NCI-H146 treated with DMSO at 0.1 percent for 48 hours (cell line): ENCODE data around the gene CD19.
"Not testable (repeated sequence)": the region's sequence is repeated elsewhere in the genome, so short reads cannot be mapped to it uniquely, and the experiment has no call there.

Experiments
- DNase-seq: peaks from one replicate; lab custom pipeline; 2025; ENCODE audit not compliant: unreplicated experiment; lab: John Stamatoyannopoulos, UW

Gene CD19

GRCh38 chr16:28905800-28906372 is 25.9 kb upstream of the CD19 start:
- DNase-seq = no peak

GRCh38 chr16:28910086-28911031 is 21.4 kb upstream of the CD19 start:
- no peak for DNase-seq

GRCh38 chr16:28912558-28912957 is 19.2 kb upstream of the CD19 start:
- no peak for DNase-seq

GRCh38 chr16:28913946-28914724 is 17.6 kb upstream of the CD19 start:
- DNase-seq = no peak

GRCh38 chr16:28915181-28915580 is 16.6 kb upstream of the CD19 start:
- DNase-seq = no peak

GRCh38 chr16:28917095-28917494 is 14.7 kb upstream of the CD19 start:
- no peak for DNase-seq

- DNase-seq = no peak
These were observed 13.1 kb upstream of the CD19 start for GRCh38 chr16:28918698-28919097.

- DNase-seq = no peak
These were observed 8.6 kb upstream of the CD19 start for GRCh38 chr16:28923231-28923587.

- no peak for DNase-seq
These were observed 7.9 kb upstream of the CD19 start for GRCh38 chr16:28923652-28924398.

GRCh38 chr16:28924399-28924761 is 7.4 kb upstream of the CD19 start:
- no peak for DNase-seq

- DNase-seq = peak; percentile 99
These were observed 6.9 kb upstream of the CD19 start, which contains the start of gene RABEP2 for GRCh38 chr16:28924762-28925385. TSS of gene RABEP2 (minus strand) at chr16:28925238. CDS start at chr16:28925163, 75 bp downstream.

GRCh38 chr16:28925386-28926228 is 6.2 kb upstream of the CD19 start:
- peak; percentile 71 for DNase-seq

- not testable (repeated sequence) for DNase-seq
These were observed 5.5 kb upstream of the CD19 start for GRCh38 chr16:28926284-28926683.

GRCh38 chr16:28927815-28928214 is 4.0 kb upstream of the CD19 start:
- DNase-seq = no peak

- no peak for DNase-seq
These were observed 1.6 kb upstream of the CD19 start for GRCh38 chr16:28930203-28930602.

GRCh38 chr16:28930652-28931051 is 1.1 kb upstream of the CD19 start:
- DNase-seq = no peak

- no peak for DNase-seq
These were observed 769 bp downstream of the CD19 start for GRCh38 chr16:28932339-28933141.

GRCh38 chr16:28933171-28933570 is 1.4 kb downstream of the CD19 start:
- no peak for DNase-seq

- no peak for DNase-seq
These were observed 3.6 kb downstream of the CD19 start for GRCh38 chr16:28935346-28935745.
